ENCODE measurements around the gene MOB1A. TPM values are rescaled to one million over a fixed set of nuclear protein-coding genes. Genes with fewer than 3 reads are reported as not detected.
"Not testable (repeated sequence)": the region's sequence is repeated elsewhere in the genome, so short reads cannot be mapped to it uniquely, and the experiment has no call there.

MOB1A gene
- total RNA-seq, 1 experiment from 2014 or later = 206 TPM

GRCh38 chr2:74198461-74199274, 20.0 kb upstream of the MOB1A start, which contains the start of gene MTHFD2:
TSS of gene MTHFD2 (plus strand) at chr2:74198615. CDS start at chr2:74198642, 27 bp downstream.
- peak; percentile 90 for DNase-seq (ENCODE audit: low read depth)

- DNase-seq (ENCODE audit: low read depth) = no peak
Observed at GRCh38 chr2:74198023-74198460, 19.4 kb upstream of the MOB1A start.

GRCh38 chr2:74197049-74197448, 18.4 kb upstream of the MOB1A start:
- DNase-seq (ENCODE audit: low read depth) = no peak

GRCh38 chr2:74194799-74195198, 16.1 kb upstream of the MOB1A start:
- DNase-seq (ENCODE audit: low read depth) = no peak

DNA sequence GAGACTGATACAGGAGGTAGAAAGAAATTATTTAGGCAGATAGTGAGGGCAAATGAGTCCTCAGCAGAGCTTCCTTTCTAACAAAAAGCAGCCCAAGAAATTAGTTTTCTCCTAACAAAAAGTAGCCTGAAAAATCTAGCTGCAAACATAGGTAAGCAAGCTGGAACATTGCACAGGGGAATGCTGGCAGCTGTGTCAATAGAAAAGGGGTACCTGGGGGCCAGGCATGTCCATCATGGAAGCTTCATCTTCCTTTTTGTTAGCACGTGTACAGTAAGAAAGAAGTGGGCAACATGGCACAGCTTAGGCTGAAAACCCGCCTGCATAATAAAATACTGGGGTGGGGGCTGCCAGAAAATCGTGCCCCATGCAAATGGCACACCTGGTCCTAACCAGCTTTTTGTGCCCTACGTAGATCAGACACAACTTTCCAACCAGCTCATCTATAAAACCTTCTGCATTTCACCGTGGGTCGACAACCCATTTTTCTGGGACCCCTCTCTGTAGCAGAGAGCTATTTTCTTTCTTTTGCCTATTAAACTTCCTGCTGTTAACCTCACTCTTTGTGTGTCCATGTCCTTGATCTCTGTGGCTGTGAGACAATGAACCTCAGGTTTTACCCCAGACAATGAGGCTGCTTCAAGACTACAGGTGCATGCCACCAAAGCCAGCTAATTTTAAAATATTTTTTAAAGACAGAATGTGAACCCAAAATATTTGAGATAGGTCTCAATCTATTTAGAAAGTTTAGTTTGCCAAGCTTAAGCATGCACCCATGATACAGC, 13.1 kb upstream of the MOB1A start:
- no peak for DNase-seq (ENCODE audit: low read depth)

DNA sequence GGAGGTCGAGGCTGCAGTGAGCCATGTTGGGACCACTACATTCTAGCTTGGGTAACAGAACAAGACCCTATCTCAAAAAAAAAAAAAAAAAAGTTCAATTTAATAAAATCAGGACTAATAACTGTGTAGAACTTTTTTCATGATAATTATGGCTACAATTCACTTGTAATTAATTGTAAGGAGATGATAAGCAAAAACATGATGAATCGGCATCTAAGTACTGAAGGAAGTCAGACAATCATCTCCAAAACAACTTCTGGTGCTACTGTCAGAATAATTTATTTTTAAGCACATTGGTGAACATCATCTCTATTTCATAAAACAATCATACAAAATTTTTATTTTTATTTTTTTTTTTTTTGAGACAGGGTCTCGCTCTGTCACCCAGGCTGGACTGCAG, 10.0 kb upstream of the MOB1A start:
- no peak for DNase-seq (ENCODE audit: low read depth)

GRCh38 chr2:74188018-74188601, 9.4 kb upstream of the MOB1A start:
- peak; percentile 42 for DNase-seq (ENCODE audit: low read depth)

DNA sequence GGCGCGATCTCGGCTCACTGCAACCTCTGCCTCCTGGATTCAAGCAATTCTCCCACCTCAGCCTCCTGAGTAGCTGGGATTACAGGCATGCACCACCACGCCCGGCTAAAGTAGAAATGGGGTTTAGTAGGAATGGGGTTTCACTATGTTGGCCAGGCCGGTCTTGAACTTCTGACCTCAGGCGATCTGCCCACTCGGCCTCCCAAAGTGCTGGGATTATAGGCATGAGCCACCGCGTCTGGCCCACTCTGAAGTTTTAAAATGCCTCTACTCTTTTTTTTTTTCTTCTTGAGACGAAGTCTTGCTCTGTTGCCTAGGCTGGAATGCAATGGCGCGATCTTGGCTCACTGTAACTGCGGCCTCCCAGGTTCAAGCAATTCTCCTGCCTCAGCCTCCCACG, 8.0 kb upstream of the MOB1A start:
- DNase-seq (ENCODE audit: low read depth) = not testable (repeated sequence)

DNA sequence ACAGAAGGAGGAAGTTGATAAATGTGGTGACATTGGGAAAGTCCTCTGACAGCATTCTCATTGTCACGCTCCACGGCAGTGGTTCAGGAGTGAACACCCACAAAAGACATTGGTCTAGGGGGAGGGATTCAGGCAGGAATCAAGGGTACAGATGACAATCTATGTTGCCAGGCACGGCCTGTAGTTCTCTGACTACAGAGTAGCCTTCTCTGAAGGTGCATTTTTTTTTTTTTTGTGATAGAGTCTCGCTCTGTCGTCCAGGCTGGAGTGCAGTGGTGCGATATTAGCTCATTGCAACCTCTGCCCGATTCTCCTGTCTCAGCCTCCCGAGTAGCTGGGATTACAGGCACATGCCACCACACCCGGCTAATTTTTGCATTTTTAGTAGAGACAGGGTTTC, 7.4 kb upstream of the MOB1A start:
- DNase-seq (ENCODE audit: low read depth) = no peak

- DNase-seq (ENCODE audit: low read depth) = no peak
Observed at GRCh38 chr2:74183878-74184277, 5.2 kb upstream of the MOB1A start.

- no peak for DNase-seq (ENCODE audit: low read depth)
Observed at GRCh38 chr2:74181739-74182138, 3.1 kb upstream of the MOB1A start.

GRCh38 chr2:74179063-74179865, 585 bp upstream of the MOB1A start:
- DNase-seq (ENCODE audit: low read depth) = no peak

DNA sequence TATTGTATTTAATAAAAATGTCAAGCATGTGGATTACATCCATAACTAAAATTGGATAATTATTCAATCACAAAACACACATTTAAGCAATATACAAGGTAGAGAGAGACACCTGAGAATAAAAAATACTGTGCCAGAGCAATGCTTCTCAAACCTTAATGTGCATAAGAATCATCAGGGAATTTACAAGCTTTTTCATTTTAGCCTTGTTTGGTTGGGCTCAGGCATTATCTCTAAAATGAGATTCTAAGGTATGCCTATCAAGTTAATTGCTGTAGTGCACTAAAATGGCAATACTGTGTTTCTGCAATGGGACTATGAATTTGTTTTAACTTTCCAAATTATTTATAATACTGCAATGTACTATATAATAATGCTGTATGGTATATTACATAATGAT, 983 bp downstream of the MOB1A start:
- DNase-seq (ENCODE audit: low read depth) = no peak

GRCh38 chr2:74174909-74175308, 3.8 kb downstream of the MOB1A start:
- DNase-seq (ENCODE audit: low read depth) = no peak

DNA sequence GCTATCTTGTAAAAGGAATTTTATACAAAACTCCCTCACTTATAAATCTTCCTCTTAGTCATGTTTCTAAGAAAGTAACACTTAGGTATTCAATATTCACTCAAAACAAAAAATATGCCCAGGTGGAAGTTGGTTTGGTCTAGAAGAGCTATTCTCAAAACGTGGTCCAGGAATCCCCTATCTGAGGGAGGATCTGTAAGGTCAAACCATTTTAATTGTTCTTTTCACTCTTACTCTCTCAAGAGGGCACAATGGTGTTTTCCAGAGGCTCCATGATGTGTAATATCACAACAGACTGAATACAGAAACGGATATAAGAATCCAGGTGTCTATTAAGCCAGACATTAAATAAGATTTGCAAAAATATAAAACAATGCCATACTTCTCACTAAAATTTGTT, 9.9 kb downstream of the MOB1A start:
- DNase-seq (ENCODE audit: low read depth) = no peak

GRCh38 chr2:74164761-74165160, 13.9 kb downstream of the MOB1A start:
- DNase-seq (ENCODE audit: low read depth) = no peak

DNA sequence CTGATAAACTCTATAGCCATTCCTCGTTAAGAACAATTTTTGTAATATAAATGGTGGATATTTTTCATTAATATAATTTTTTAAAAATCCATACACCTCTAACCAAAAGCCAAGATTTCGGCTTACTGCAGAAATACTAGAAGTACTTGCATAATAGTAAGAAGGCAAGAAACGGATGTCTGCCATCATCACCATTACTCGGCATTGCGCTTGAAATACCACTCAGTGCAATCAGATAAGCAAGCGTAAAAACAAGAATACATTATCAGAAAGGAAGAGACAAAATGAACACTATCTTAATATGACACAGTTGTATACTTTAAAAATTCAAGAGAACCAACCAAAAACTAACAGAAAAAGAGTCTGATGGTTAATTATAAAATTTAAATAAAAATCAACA, 15.7 kb downstream of the MOB1A start:
- no peak for DNase-seq (ENCODE audit: low read depth)

- no peak for DNase-seq (ENCODE audit: low read depth)
Observed at GRCh38 chr2:74155830-74156229, 22.8 kb downstream of the MOB1A start.

- no peak for DNase-seq (ENCODE audit: low read depth)
Observed at GRCh38 chr2:74152954-74153353, 25.7 kb downstream of the MOB1A start.

- no peak for DNase-seq (ENCODE audit: low read depth)
Observed at GRCh38 chr2:74149570-74150319, 28.9 kb downstream of the MOB1A start.

- peak; percentile 3 for DNase-seq (ENCODE audit: low read depth)
Observed at GRCh38 chr2:74149247-74149525, 29.5 kb downstream of the MOB1A start.
